ENCODE data around the gene CR2. TPM values are rescaled to one million over a fixed set of nuclear protein-coding genes. Genes with fewer than 3 reads are reported as not detected.

CR2 gene
- polyA plus RNA-seq, result not detected

- H3K9me3 Mint-ChIP-seq, result no peaks in the 10 kb centered on the region
- peaks cover 9 to 14% (median 14%) of the 10 kb centered on the region in 3 donors for H3K27me3 Mint-ChIP-seq (ENCODE audit: low read depth in 3 of 3)
- peak within 1 kb of the TSS; percentile 40 to 67 (median 56) for H3K4me3 Mint-ChIP-seq
- no peaks in the 10 kb centered on the region for H3K36me3 Mint-ChIP-seq
- H3K27ac Mint-ChIP-seq, result no peak within 1 kb of the TSS
- peaks cover 7 to 13% of the 10 kb centered on the region in 2 donors for H3K4me1 Mint-ChIP-seq
- DNase-seq, result peak; percentile 17 to 28 (median 24)
Measured at GRCh38 chr1:207454046-207454964, at the start of gene CR2. Gene CR2, plus strand, starts transcription at chr1:207454328. Its CDS starts 91 bp downstream, at chr1:207454419.

GRCh38 chr1:207404849-207405525 lies 49.1 kb upstream of the CR2 start:
- Mint-ChIP-seq H3K4me1 (no peaks in the 10 kb centered on the region), H3K36me3 (no peaks in the 10 kb centered on the region), H3K9me3 (no peaks in the 10 kb centered on the region), H3K27ac (no peak overlapping the region), H3K4me3 (no peak overlapping the region), H3K27me3 (ENCODE audit: low read depth in 3 of 3) (peaks cover 0 to 5% (median 3%) of the 10 kb centered on the region in 3 donors)
- DNase-seq, result peak; percentile 34 to 55 (median 55)

- peaks cover 0 to 5% (median 3%) of the 10 kb centered on the region in 3 donors for H3K27me3 Mint-ChIP-seq (ENCODE audit: low read depth in 3 of 3)
- no peak overlapping the region for H3K27ac Mint-ChIP-seq
- no peaks in the 10 kb centered on the region for H3K9me3 Mint-ChIP-seq
- no peak for DNase-seq
- no peaks in the 10 kb centered on the region for H3K4me1 Mint-ChIP-seq
- H3K36me3 Mint-ChIP-seq, result no peaks in the 10 kb centered on the region
- no peak overlapping the region for H3K4me3 Mint-ChIP-seq
Measured at GRCh38 chr1:207405814-207406213, 48.3 kb upstream of the CR2 start.

GRCh38 chr1:207407655-207408260 lies 46.4 kb upstream of the CR2 start:
- no peak overlapping the region for H3K4me3 Mint-ChIP-seq
- no peaks in the 10 kb centered on the region for H3K36me3 Mint-ChIP-seq
- peaks cover 0 to 7% (median 3%) of the 10 kb centered on the region in 3 donors for H3K27me3 Mint-ChIP-seq (ENCODE audit: low read depth in 3 of 3)
- no peak overlapping the region for H3K27ac Mint-ChIP-seq
- H3K4me1 Mint-ChIP-seq, result no peaks in the 10 kb centered on the region
- no peak for DNase-seq
- no peaks in the 10 kb centered on the region for H3K9me3 Mint-ChIP-seq

- H3K27me3 Mint-ChIP-seq (ENCODE audit: low read depth in 3 of 3), result peaks cover 0 to 15% (median 5%) of the 10 kb centered on the region in 3 donors
- no peak overlapping the region for H3K4me3 Mint-ChIP-seq
- H3K27ac Mint-ChIP-seq, result no peak overlapping the region
- no peaks in the 10 kb centered on the region for H3K4me1 Mint-ChIP-seq
- DNase-seq, result no peak
- H3K36me3 Mint-ChIP-seq, result no peaks in the 10 kb centered on the region
- no peaks in the 10 kb centered on the region for H3K9me3 Mint-ChIP-seq
Measured at GRCh38 chr1:207412845-207413244, 41.3 kb upstream of the CR2 start.

- Mint-ChIP-seq H3K4me1 (no peaks in the 10 kb centered on the region), H3K36me3 (no peaks in the 10 kb centered on the region), H3K27me3 (ENCODE audit: low read depth in 3 of 3) (peaks cover 2 to 13% (median 4%) of the 10 kb centered on the region in 3 donors), H3K9me3 (peaks cover 0 to 3% (median under 1%) of the 10 kb centered on the region in 6 donors), H3K27ac (no peak overlapping the region), H3K4me3 (no peak overlapping the region)
- peak in 1 of 3 donors; percentile 14 for DNase-seq
Measured at GRCh38 chr1:207414606-207415108, 39.5 kb upstream of the CR2 start.

GRCh38 chr1:207417076-207417475 lies 37.1 kb upstream of the CR2 start:
- no peak overlapping the region for H3K4me3 Mint-ChIP-seq
- peaks cover 4 to 11% (median 5%) of the 10 kb centered on the region in 3 donors for H3K27me3 Mint-ChIP-seq (ENCODE audit: low read depth in 3 of 3)
- peaks cover 4 to 6% (median 5%) of the 10 kb centered on the region in 3 donors for H3K36me3 Mint-ChIP-seq
- no peaks in the 10 kb centered on the region for H3K4me1 Mint-ChIP-seq
- H3K9me3 Mint-ChIP-seq, result peaks cover 5 to 14% (median 7%) of the 10 kb centered on the region in 6 donors
- DNase-seq, result no peak
- no peak overlapping the region for H3K27ac Mint-ChIP-seq

- Mint-ChIP-seq H3K4me3 (no peak overlapping the region), H3K4me1 (no peaks in the 10 kb centered on the region), H3K9me3 (peaks cover 5 to 14% (median 7%) of the 10 kb centered on the region in 6 donors), H3K36me3 (peaks cover 4 to 6% (median 5%) of the 10 kb centered on the region in 3 donors), H3K27me3 (ENCODE audit: low read depth in 3 of 3) (peaks cover 4 to 11% (median 5%) of the 10 kb centered on the region in 3 donors), H3K27ac (no peak overlapping the region)
- no peak for DNase-seq
Measured at GRCh38 chr1:207418351-207418750, 35.8 kb upstream of the CR2 start.

- H3K4me1 Mint-ChIP-seq, result no peaks in the 10 kb centered on the region
- peaks cover 4 to 6% (median 5%) of the 10 kb centered on the region in 3 donors for H3K36me3 Mint-ChIP-seq
- DNase-seq, result no peak
- H3K27me3 Mint-ChIP-seq (ENCODE audit: low read depth in 3 of 3), result peaks cover 2 to 4% (median 3%) of the 10 kb centered on the region in 3 donors
- H3K9me3 Mint-ChIP-seq, result peaks cover 5 to 14% (median 7%) of the 10 kb centered on the region in 6 donors
- H3K4me3 Mint-ChIP-seq, result no peak overlapping the region
- no peak overlapping the region for H3K27ac Mint-ChIP-seq
Measured at GRCh38 chr1:207420109-207420508, 34.0 kb upstream of the CR2 start.

- H3K9me3 Mint-ChIP-seq, result peaks cover 5 to 14% (median 7%) of the 10 kb centered on the region in 6 donors
- H3K27ac Mint-ChIP-seq, result no peak overlapping the region
- H3K27me3 Mint-ChIP-seq (ENCODE audit: low read depth in 3 of 3), result peaks cover 0 to 4% (median 2%) of the 10 kb centered on the region in 3 donors
- no peak overlapping the region for H3K4me3 Mint-ChIP-seq
- no peak for DNase-seq
- no peaks in the 10 kb centered on the region for H3K4me1 Mint-ChIP-seq
- H3K36me3 Mint-ChIP-seq, result peaks cover 4 to 6% (median 5%) of the 10 kb centered on the region in 3 donors
Measured at GRCh38 chr1:207421078-207421477, 33.0 kb upstream of the CR2 start.

- Mint-ChIP-seq H3K27ac (no peak overlapping the region), H3K9me3 (peaks cover 5 to 14% (median 7%) of the 10 kb centered on the region in 6 donors), H3K36me3 (peaks cover 4 to 6% (median 5%) of the 10 kb centered on the region in 3 donors), H3K27me3 (ENCODE audit: low read depth in 3 of 3) (peaks cover 4 to 7% (median 7%) of the 10 kb centered on the region in 3 donors), H3K4me3 (no peak overlapping the region), H3K4me1 (no peaks in the 10 kb centered on the region)
- DNase-seq, result no peak
Measured at GRCh38 chr1:207423560-207424292, 30.4 kb upstream of the CR2 start.

GRCh38 chr1:207424570-207425131 lies 29.5 kb upstream of the CR2 start:
- no peak for DNase-seq
- no peaks in the 10 kb centered on the region for H3K4me1 Mint-ChIP-seq
- H3K27ac Mint-ChIP-seq, result no peak overlapping the region
- peaks cover 4 to 6% (median 5%) of the 10 kb centered on the region in 3 donors for H3K36me3 Mint-ChIP-seq
- H3K4me3 Mint-ChIP-seq, result no peak overlapping the region
- H3K9me3 Mint-ChIP-seq, result peaks cover 5 to 12% (median 6%) of the 10 kb centered on the region in 6 donors
- peaks cover 0 to 11% (median 7%) of the 10 kb centered on the region in 3 donors for H3K27me3 Mint-ChIP-seq (ENCODE audit: low read depth in 3 of 3)

Data from immature natural killer cell (primary cell).